DOHH2 (cell line): ENCODE measurements around the gene TRIL.

ENCODE experiments used
- H3F3A ChIP-seq: fragments of 200-600 bp; sonication (generic), shearing (Covaris generic); 2 replicates; pipeline ENCODE4 v1.6.0; 2016; ENCODE audit warnings: antibody characterized with exemption, mild to moderate bottlenecking; ENCODE audit not compliant: control insufficient read depth, insufficient read depth
- H3K27ac ChIP-seq: fragments of 200-600 bp; sonication (generic); 2 replicates; pipeline ENCODE4 v1.5.1; 2014; ENCODE audit warnings: low read depth, mild to moderate bottlenecking, low read length, moderate library complexity
- H3K27me3 ChIP-seq: fragments of 200-600 bp; sonication (generic); 2 replicates; pipeline ENCODE4 v1.6.1; 2014; ENCODE audit warnings: mild to moderate bottlenecking, low read length, mixed read lengths; ENCODE audit not compliant: control insufficient read depth
- H3K36me3 ChIP-seq: fragments of 200-600 bp; sonication (generic); 2 replicates; pipeline ENCODE4 v1.6.1; 2014; ENCODE audit warnings: mild to moderate bottlenecking, low read length, moderate library complexity, mixed read lengths; ENCODE audit not compliant: control insufficient read depth
- H3K4me1 ChIP-seq: fragments of 200-600 bp; sonication (generic); 2 replicates; pipeline ENCODE4 v1.6.1; 2014; ENCODE audit warnings: mild to moderate bottlenecking, low read length, mixed read lengths; ENCODE audit not compliant: control insufficient read depth
- H3K4me2 ChIP-seq: fragments of 200-600 bp; sonication (generic); 2 replicates; pipeline ENCODE4 v1.6.0; 2014; ENCODE audit warnings: mild to moderate bottlenecking, low read length, moderate library complexity
- H3K4me3 ChIP-seq: fragments of 200-600 bp; sonication (generic); 2 replicates; pipeline ENCODE4 v1.5.1; 2014; ENCODE audit warnings: mild to moderate bottlenecking, low read length, mixed read lengths
- H3K79me2 ChIP-seq: fragments of 200-600 bp; sonication (generic); 2 replicates; pipeline ENCODE4 v1.6.1; 2014; ENCODE audit warnings: mild to moderate bottlenecking, low read length, mixed read lengths; ENCODE audit not compliant: control insufficient read depth
- H3K9me2 ChIP-seq: fragments of 200-600 bp; sonication (generic); replicated peaks from 2 replicates; pipeline ENCODE4 v1.6.1; 2014; ENCODE audit warnings: mild to moderate bottlenecking, low read length, mixed read lengths; ENCODE audit not compliant: control insufficient read depth
- H3K9me3 ChIP-seq: fragments of 200-600 bp; sonication (generic); 2 replicates; pipeline ENCODE4 v1.6.1; 2014; ENCODE audit warnings: antibody characterized with exemption, low read length, mixed read lengths; ENCODE audit not compliant: control insufficient read depth, insufficient read depth
- H4K20me1 ChIP-seq: fragments of 200-600 bp; sonication (generic); 2 replicates; pipeline ENCODE4 v1.6.0; 2014; ENCODE audit warnings: low read depth, mild to moderate bottlenecking, antibody characterized with exemption, low read length, moderate library complexity; ENCODE audit not compliant: control insufficient read depth, insufficient read depth
- CTCF ChIP-seq: fragments of 200-600 bp; sonication (generic); IDR thresholded peaks from one replicate; pipeline ENCODE4 v1.5.1; 2014; ENCODE audit warnings: antibody characterized with exemption, mild to moderate bottlenecking, low read depth, low read length; ENCODE audit not compliant: poor library complexity, severe bottlenecking
- EZH2phosphoT487 ChIP-seq: fragments of 200-600 bp; sonication (generic); IDR thresholded peaks from 2 replicates; pipeline ENCODE4 v1.6.1; 2017; ENCODE audit warnings: borderline replicate concordance, mild to moderate bottlenecking, antibody characterized with exemption, low read length, moderate library complexity, mixed read lengths

TRIL gene

GRCh38 chr7:28976022-28976421, 17.9 kb upstream of the TRIL start:
- H3K4me3 ChIP-seq, result no peak overlapping the region
- H3K4me1 ChIP-seq, result no peaks in the 10 kb centered on the region
- H3K9me3 ChIP-seq, result no peaks in the 10 kb centered on the region; the same call in 1 of the 2 replicates
- H4K20me1 ChIP-seq, result no peaks in the 10 kb centered on the region
- TF ChIP-seq EZH2phosphoT487, result no peak
- TF ChIP-seq CTCF, result no peak
- no peaks in the 10 kb centered on the region for H3K79me2 ChIP-seq
- no peaks in the 10 kb centered on the region for H3K27me3 ChIP-seq
- H3K36me3 ChIP-seq, result no peaks in the 10 kb centered on the region
- no peak overlapping the region for H3K4me2 ChIP-seq
- H3K27ac ChIP-seq, result no peak overlapping the region
- no peaks in the 10 kb centered on the region for H3K9me2 ChIP-seq
- H3F3A ChIP-seq, result no peaks in the 10 kb centered on the region

GRCh38 chr7:28973591-28973990, 15.5 kb upstream of the TRIL start:
- Histone ChIP-seq H3F3A (no peaks in the 10 kb centered on the region), H3K36me3 (no peaks in the 10 kb centered on the region), H3K4me3 (no peak overlapping the region), H3K27me3 (no peaks in the 10 kb centered on the region), H3K9me3 (no peaks in the 10 kb centered on the region; the same call in 1 of the 2 replicates), H3K79me2 (no peaks in the 10 kb centered on the region), H3K4me1 (no peaks in the 10 kb centered on the region), H4K20me1 (no peaks in the 10 kb centered on the region), H3K4me2 (no peak overlapping the region), H3K27ac (no peak overlapping the region), H3K9me2 (no peaks in the 10 kb centered on the region)
- no peak for TF ChIP-seq CTCF
- no peak for TF ChIP-seq EZH2phosphoT487

- Histone ChIP-seq H3K36me3 (no peaks in the 10 kb centered on the region), H3K4me2 (no peak overlapping the region), H3K9me2 (no peaks in the 10 kb centered on the region), H3K79me2 (no peaks in the 10 kb centered on the region), H3K4me3 (no peak overlapping the region), H3K27me3 (peaks cover 8% of the 10 kb centered on the region), H4K20me1 (no peaks in the 10 kb centered on the region), H3F3A (no peaks in the 10 kb centered on the region), H3K27ac (no peak overlapping the region), H3K4me1 (no peaks in the 10 kb centered on the region), H3K9me3 (no peaks in the 10 kb centered on the region)
- TF ChIP-seq EZH2phosphoT487 (no peak), CTCF (no peak)
Measured at GRCh38 chr7:28964056-28964455, 5.9 kb upstream of the TRIL start.

GRCh38 chr7:28961972-28962371, 3.8 kb upstream of the TRIL start:
- H3K4me3 ChIP-seq, result no peak overlapping the region
- no peaks in the 10 kb centered on the region for H3F3A ChIP-seq
- H3K4me1 ChIP-seq, result no peaks in the 10 kb centered on the region
- peaks cover 8% of the 10 kb centered on the region for H3K27me3 ChIP-seq
- no peaks in the 10 kb centered on the region for H3K9me2 ChIP-seq
- no peak for TF ChIP-seq CTCF
- no peak for TF ChIP-seq EZH2phosphoT487
- H3K36me3 ChIP-seq, result no peaks in the 10 kb centered on the region
- no peak overlapping the region for H3K4me2 ChIP-seq
- no peaks in the 10 kb centered on the region for H4K20me1 ChIP-seq
- no peak overlapping the region for H3K27ac ChIP-seq
- no peaks in the 10 kb centered on the region for H3K79me2 ChIP-seq
- peaks cover 8% of the 10 kb centered on the region; the same call in 1 of the 2 replicates for H3K9me3 ChIP-seq
